ENCODE results near the gene COTL1. TPM values are rescaled to one million over a fixed set of nuclear protein-coding genes. Genes with fewer than 3 reads are reported as not detected.
"Not testable (repeated sequence)": the region's sequence is repeated elsewhere in the genome, so short reads cannot be mapped to it uniquely, and the experiment has no call there.

COTL1 gene
- total and polyA plus RNA-seq, 4 donors, result 41.4 to 182 (median 132) TPM

GRCh38 chr16:84524346-84524920, 93.4 kb downstream of the COTL1 start:
- Histone ChIP-seq H3K4me1 (ENCODE audit: control insufficient read depth, insufficient read depth, low read length) (peaks cover 48% of the 10 kb centered on the region), H3K9me3 (ENCODE audit: control insufficient read depth, insufficient read depth, low read length) (no peaks in the 10 kb centered on the region), H3K4me3 (ENCODE audit: low read depth, low read length) (no peak overlapping the region), H3K27ac (ENCODE audit: low read depth, low read length) (no peak overlapping the region), H3K36me3 (ENCODE audit: control insufficient read depth, insufficient read depth, low read length) (no peaks in the 10 kb centered on the region), H3K27me3 (ENCODE audit: control insufficient read depth, insufficient read depth, low read length) (no peaks in the 10 kb centered on the region)
- WGBS (ENCODE audit: insufficient coverage), result 67% methylated on average over 10 of the region's 14 CpGs
- DNase-seq (ENCODE audit: low read depth in 4 of 6, low spot score in 6 of 6), result no peak

DNA sequence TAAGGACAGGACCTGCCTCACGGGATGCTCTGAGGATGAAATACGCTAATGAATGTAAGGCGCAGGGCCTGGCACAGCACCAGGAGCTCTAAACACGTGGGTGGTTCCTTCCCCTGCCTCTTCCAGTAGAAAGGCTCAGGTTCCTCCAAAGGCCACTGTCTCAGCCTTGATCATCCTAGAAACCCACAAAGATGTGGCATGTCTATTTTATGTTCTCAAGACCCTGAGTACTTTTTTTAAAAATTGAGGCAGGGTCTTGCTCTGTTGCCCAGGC, 96.4 kb downstream of the COTL1 start:
- Histone ChIP-seq H3K36me3 (ENCODE audit: control insufficient read depth, insufficient read depth, low read length) (no peaks in the 10 kb centered on the region), H3K9me3 (ENCODE audit: control insufficient read depth, insufficient read depth, low read length) (no peaks in the 10 kb centered on the region), H3K27me3 (ENCODE audit: control insufficient read depth, insufficient read depth, low read length) (no peaks in the 10 kb centered on the region), H3K27ac (ENCODE audit: low read depth, low read length) (no peak overlapping the region), H3K4me1 (ENCODE audit: control insufficient read depth, insufficient read depth, low read length) (peaks cover 28% of the 10 kb centered on the region), H3K4me3 (ENCODE audit: low read depth, low read length) (no peak overlapping the region)
- no peak for DNase-seq (ENCODE audit: low read depth in 4 of 6, low spot score in 6 of 6)
- WGBS (ENCODE audit: insufficient coverage), result 79% methylated on average over 4 of the region's 4 CpGs

- WGBS (ENCODE audit: insufficient coverage), result 59% methylated on average over 12 of the region's 17 CpGs
- DNase-seq (ENCODE audit: low read depth in 4 of 6, low spot score in 6 of 6), result peak in 1 of 6 donors; percentile 83
- Histone ChIP-seq H3K9me3 (ENCODE audit: control insufficient read depth, insufficient read depth, low read length) (no peaks in the 10 kb centered on the region), H3K27ac (ENCODE audit: low read depth, low read length) (no peak overlapping the region), H3K4me3 (ENCODE audit: low read depth, low read length) (no peak overlapping the region), H3K4me1 (ENCODE audit: control insufficient read depth, insufficient read depth, low read length) (peaks cover 26% of the 10 kb centered on the region), H3K27me3 (ENCODE audit: control insufficient read depth, insufficient read depth, low read length) (no peaks in the 10 kb centered on the region), H3K36me3 (ENCODE audit: control insufficient read depth, insufficient read depth, low read length) (no peaks in the 10 kb centered on the region)
Measured at GRCh38 chr16:84520725-84521496, 97.0 kb downstream of the COTL1 start.

DNA sequence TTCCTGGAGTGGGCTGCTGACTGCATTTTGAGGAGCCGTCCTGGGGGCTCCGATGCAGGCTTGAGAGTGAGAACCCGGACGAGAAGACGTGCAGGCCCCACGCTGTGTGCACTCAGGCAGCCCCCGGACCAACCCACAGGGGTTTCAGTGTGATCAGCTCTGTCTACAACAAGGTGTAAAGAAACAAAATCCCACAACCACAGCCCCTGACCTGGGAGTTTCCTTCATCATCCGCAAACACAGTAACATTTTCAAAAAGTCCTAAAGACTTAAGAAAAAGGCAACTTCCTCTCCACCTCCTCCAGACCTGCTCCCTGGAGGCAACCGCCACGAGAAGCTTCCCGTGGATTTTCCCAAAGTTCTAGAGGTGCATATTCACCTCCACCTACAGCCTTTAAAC, 98.0 kb downstream of the COTL1 start:
- 64% methylated on average over 4 of the region's 11 CpGs for WGBS (ENCODE audit: insufficient coverage)
- no peak overlapping the region for H3K4me3 ChIP-seq (ENCODE audit: low read depth, low read length)
- H3K4me1 ChIP-seq (ENCODE audit: control insufficient read depth, insufficient read depth, low read length), result peaks cover 24% of the 10 kb centered on the region
- no peak overlapping the region for H3K27ac ChIP-seq (ENCODE audit: low read depth, low read length)
- no peaks in the 10 kb centered on the region for H3K27me3 ChIP-seq (ENCODE audit: control insufficient read depth, insufficient read depth, low read length)
- H3K9me3 ChIP-seq (ENCODE audit: control insufficient read depth, insufficient read depth, low read length), result no peaks in the 10 kb centered on the region
- no peaks in the 10 kb centered on the region for H3K36me3 ChIP-seq (ENCODE audit: control insufficient read depth, insufficient read depth, low read length)
- DNase-seq (ENCODE audit: low read depth in 4 of 6, low spot score in 6 of 6), result no peak

DNA sequence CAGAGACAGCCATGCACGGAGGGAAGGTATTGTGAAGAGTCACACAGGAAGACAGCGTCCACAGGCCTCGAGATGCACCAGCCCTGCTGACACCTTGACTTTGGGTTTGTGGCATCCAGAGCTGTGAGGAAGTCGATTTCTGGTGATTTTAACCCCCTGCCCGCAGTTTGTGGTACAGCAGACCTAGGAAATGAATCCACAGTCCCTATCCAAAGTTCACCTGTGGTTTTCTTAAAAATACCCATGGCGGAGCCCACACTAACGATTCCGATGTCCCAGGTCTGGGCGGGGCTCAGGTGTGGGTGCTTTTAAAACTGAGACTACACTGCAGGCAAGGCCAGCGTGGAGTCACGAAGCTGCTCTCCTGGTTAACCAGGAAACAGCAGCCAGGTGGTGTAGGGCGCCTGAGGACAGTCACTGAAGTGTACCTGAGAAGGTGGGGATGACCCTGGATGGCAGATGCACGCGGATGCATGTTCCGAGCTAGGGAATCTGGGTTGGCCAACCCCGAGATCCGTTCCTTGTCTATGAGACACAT, 99.0 kb downstream of the COTL1 start:
- Histone ChIP-seq H3K36me3 (ENCODE audit: control insufficient read depth, insufficient read depth, low read length) (no peaks in the 10 kb centered on the region), H3K27ac (ENCODE audit: low read depth, low read length) (no peak overlapping the region), H3K27me3 (ENCODE audit: control insufficient read depth, insufficient read depth, low read length) (no peaks in the 10 kb centered on the region), H3K4me3 (ENCODE audit: low read depth, low read length) (no peak overlapping the region), H3K9me3 (ENCODE audit: control insufficient read depth, insufficient read depth, low read length) (no peaks in the 10 kb centered on the region), H3K4me1 (ENCODE audit: control insufficient read depth, insufficient read depth, low read length) (peaks cover 23% of the 10 kb centered on the region)
- no peak for DNase-seq (ENCODE audit: low read depth in 4 of 6, low spot score in 6 of 6)
- WGBS (ENCODE audit: insufficient coverage), result 87% methylated on average over 15 of the region's 17 CpGs

GRCh38 chr16:84518220-84518619, 99.7 kb downstream of the COTL1 start:
- WGBS (ENCODE audit: insufficient coverage), result no CpG with 5 or more reads among the region's 3 CpGs
- peaks cover 17% of the 10 kb centered on the region for H3K4me1 ChIP-seq (ENCODE audit: control insufficient read depth, insufficient read depth, low read length)
- not testable (repeated sequence) for DNase-seq (ENCODE audit: low read depth in 4 of 6, low spot score in 6 of 6); H3K36me3 ChIP-seq (ENCODE audit: control insufficient read depth, insufficient read depth, low read length); H3K9me3 ChIP-seq (ENCODE audit: control insufficient read depth, insufficient read depth, low read length); H3K27ac ChIP-seq (ENCODE audit: low read depth, low read length); H3K27me3 ChIP-seq (ENCODE audit: control insufficient read depth, insufficient read depth, low read length); H3K4me3 ChIP-seq (ENCODE audit: low read depth, low read length)

- DNase-seq (ENCODE audit: low read depth in 4 of 6, low spot score in 6 of 6), result no peak
- H3K27ac ChIP-seq (ENCODE audit: low read depth, low read length), result no peak overlapping the region
- no peaks in the 10 kb centered on the region for H3K9me3 ChIP-seq (ENCODE audit: control insufficient read depth, insufficient read depth, low read length)
- H3K36me3 ChIP-seq (ENCODE audit: control insufficient read depth, insufficient read depth, low read length), result no peaks in the 10 kb centered on the region
- 80% methylated on average over 9 of the region's 12 CpGs for WGBS (ENCODE audit: insufficient coverage)
- no peak overlapping the region for H3K4me3 ChIP-seq (ENCODE audit: low read depth, low read length)
- peaks cover 17% of the 10 kb centered on the region for H3K4me1 ChIP-seq (ENCODE audit: control insufficient read depth, insufficient read depth, low read length)
- no peaks in the 10 kb centered on the region for H3K27me3 ChIP-seq (ENCODE audit: control insufficient read depth, insufficient read depth, low read length)
Measured at GRCh38 chr16:84517366-84517765, 100.5 kb downstream of the COTL1 start.

Other genes with a start within 250 kb of the COTL1 start
- gene ATP2C2, start 249.5 kb downstream of the COTL1 start, total RNA-seq, result 1 to 10 TPM; 1.4 to 2.2 TPM
- 1 to 10 TPM; 3.1 to 4.2 TPM for gene ATP2C2, start 249.5 kb downstream of the COTL1 start, polyA plus RNA-seq (ENCODE audit: insufficient read length in 2 of 2)
- gene MEAK7, start 113.4 kb downstream of the COTL1 start, total RNA-seq, result 10 to 100 TPM in 1 of 2 donors, 1 to 10 TPM in 1; 9.2 to 14.1 TPM
- 10 to 100 TPM; 10.5 to 14.3 TPM for gene MEAK7, start 113.4 kb downstream of the COTL1 start, polyA plus RNA-seq (ENCODE audit: insufficient read length in 2 of 2)
- gene KLHL36, start 30.4 kb upstream of the COTL1 start, total RNA-seq, result 10 to 100 TPM; 30.1 to 31.8 TPM
- gene KLHL36, start 30.4 kb upstream of the COTL1 start, polyA plus RNA-seq (ENCODE audit: insufficient read length in 2 of 2), result 10 to 100 TPM; 30.0 to 31.5 TPM
- 10 to 100 TPM; 41.5 to 47.3 TPM for gene USP10, start 81.9 kb upstream of the COTL1 start, total RNA-seq
- gene USP10, start 81.9 kb upstream of the COTL1 start, polyA plus RNA-seq (ENCODE audit: insufficient read length in 2 of 2), result 100 to 1,000 TPM in 1 of 2 donors, 10 to 100 TPM in 1; 93.1 to 108 TPM
- gene CRISPLD2, start 201.9 kb upstream of the COTL1 start, total RNA-seq, result 10 to 100 TPM; 12.7 to 15.8 TPM
- gene CRISPLD2, start 201.9 kb upstream of the COTL1 start, polyA plus RNA-seq (ENCODE audit: insufficient read length in 2 of 2), result 1 to 10 TPM; 3.4 to 3.8 TPM